BLaER1 (cell line): Measurements from ENCODE around the gene GYPC.

Experiments
- H3K27ac ChIP-seq: shearing (Covaris generic); formaldehyde crosslinking; 2 replicates; pipeline ENCODE4 v1.8.1; 2022
- H3K27me3 ChIP-seq: shearing (Covaris generic); formaldehyde crosslinking; 2 replicates; pipeline ENCODE4 v1.8.1; 2022
- H3K36me3 ChIP-seq: shearing (Covaris generic); formaldehyde crosslinking; 2 replicates; pipeline ENCODE4 v1.8.1; 2022
- H3K4me1 ChIP-seq: shearing (Covaris generic); formaldehyde crosslinking; 2 replicates; pipeline ENCODE4 v1.8.1; 2022
- H3K4me2 ChIP-seq: shearing (Covaris generic); formaldehyde crosslinking; 2 replicates; pipeline ENCODE4 v1.8.1; 2022
- H3K4me3 ChIP-seq: shearing (Covaris generic); formaldehyde crosslinking; 2 replicates; pipeline ENCODE4 v1.8.1; 2022
- H3K9ac ChIP-seq: shearing (Covaris generic); formaldehyde crosslinking; 2 replicates; pipeline ENCODE4 v1.8.1; 2022
- H3K9me3 ChIP-seq: shearing (Covaris generic); formaldehyde crosslinking; 2 replicates; pipeline ENCODE4 v1.8.1; 2022
- H4K20me1 ChIP-seq: shearing (Covaris generic); formaldehyde crosslinking; 2 replicates; pipeline ENCODE4 v1.8.1; 2022
- Cebpa-rat ChIP-seq: shearing (Covaris generic); IDR thresholded peaks from 2 replicates; pipeline ENCODE4 v1.8.1; 2022

The GYPC gene, protein sequence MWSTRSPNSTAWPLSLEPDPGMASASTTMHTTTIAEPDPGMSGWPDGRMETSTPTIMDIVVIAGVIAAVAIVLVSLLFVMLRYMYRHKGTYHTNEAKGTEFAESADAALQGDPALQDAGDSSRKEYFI

DNA sequence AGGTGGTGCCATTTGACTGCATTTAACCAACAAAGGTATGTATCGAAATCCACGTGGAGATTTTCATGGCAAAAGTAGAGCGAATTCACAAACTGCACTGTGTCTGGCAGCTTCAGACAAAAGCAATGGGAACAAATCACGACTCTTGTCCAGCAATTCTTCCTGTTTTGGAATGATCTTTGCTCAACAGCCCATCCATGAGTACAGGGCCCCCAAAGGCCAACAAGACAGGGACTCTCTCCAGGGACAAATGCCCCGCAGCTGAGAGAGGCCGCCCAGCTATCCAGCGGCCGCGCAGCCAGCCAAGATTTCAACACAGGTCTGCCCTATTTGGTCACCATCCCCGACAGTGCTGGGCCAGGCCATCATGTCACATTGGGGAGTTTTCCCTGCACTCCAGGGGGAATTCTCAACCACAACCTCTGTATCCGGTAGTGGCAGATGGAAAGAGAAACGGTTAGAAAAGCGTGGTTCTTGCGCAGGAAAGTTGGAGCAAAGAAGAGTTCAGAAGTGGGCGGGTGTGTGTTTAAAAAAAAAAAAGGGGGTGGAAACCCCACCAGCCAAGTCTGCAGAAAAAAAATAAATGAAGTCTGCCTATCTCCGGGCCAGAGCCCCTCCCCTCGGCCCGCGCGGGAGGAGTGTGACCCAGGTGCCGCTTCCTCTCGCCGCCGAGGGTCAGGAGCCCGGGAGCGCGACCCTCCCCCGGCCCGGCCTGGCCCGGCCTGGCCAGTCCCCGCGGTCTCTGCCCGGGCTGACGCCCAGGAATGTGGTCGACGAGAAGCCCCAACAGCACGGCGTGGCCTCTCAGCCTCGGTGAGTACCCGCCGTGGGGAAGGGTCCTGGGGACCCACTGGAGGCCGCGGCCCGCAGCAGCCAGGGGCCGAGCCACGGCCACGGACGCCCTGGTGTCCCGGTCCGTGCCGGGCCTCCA is at the start of gene GYPC:
Gene GYPC, plus strand, starts transcription at position 659 of the 931 bp plus-strand sequence. Its CDS starts 106 bp downstream, at position 765.
- H3K4me3 ChIP-seq: peak within 1 kb of the TSS; percentile 98
- peaks cover 9% of the 10 kb centered on the region for H3K9me3 ChIP-seq
- TF ChIP-seq Cebpa-rat: peak; percentile 58; the same call in 1 of the 2 replicates
- H3K27ac ChIP-seq: peak within 1 kb of the TSS; percentile 100
- peak within 1 kb of the TSS; percentile 100 for H3K9ac ChIP-seq
- H4K20me1 ChIP-seq: peaks cover 31% of the 10 kb centered on the region
- peak within 1 kb of the TSS; percentile 94 for H3K4me2 ChIP-seq
- peaks cover 17% of the 10 kb centered on the region for H3K36me3 ChIP-seq
- H3K27me3 ChIP-seq: no peaks in the 10 kb centered on the region
- peaks cover 52% of the 10 kb centered on the region for H3K4me1 ChIP-seq

DNA sequence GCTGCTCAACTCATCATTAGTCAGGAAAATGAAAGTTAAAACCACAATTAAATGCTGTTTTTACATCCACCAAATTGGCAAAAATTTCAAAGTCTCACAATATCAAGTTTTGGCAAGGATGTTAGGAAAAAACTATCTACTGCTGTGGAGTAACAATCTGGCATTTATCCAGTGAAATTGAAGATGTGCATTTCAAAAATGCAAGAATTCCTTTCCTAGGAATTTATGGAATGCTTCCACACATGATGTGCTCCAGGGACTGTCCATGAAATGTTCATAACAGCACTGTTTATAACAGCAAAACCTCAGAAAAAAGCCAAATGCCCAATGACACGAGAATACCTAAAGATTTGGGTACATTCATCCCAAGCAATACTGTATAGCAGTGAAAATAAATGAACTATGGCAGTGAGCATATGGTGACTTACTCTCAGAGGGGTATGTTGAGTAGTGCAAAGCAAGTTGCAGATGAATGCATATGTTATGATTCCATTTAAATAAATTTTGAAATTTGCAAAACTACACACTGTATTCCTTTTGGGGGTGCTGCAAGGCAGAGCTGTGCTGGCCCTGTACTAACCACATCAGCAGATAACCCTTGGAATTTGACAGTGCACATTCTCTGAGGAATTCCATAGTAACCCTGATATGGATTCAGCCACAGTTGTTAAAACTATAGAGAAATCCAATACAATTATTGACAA is 41.3 kb upstream of the GYPC start:
- H3K27me3 ChIP-seq: no peaks in the 10 kb centered on the region
- no peaks in the 10 kb centered on the region for H4K20me1 ChIP-seq
- TF ChIP-seq Cebpa-rat: no peak
- no peaks in the 10 kb centered on the region for H3K9me3 ChIP-seq
- no peaks in the 10 kb centered on the region for H3K36me3 ChIP-seq
- no peak overlapping the region for H3K4me2 ChIP-seq
- H3K4me3 ChIP-seq: no peak overlapping the region
- H3K4me1 ChIP-seq: peaks cover 15% of the 10 kb centered on the region
- H3K27ac ChIP-seq: no peak overlapping the region
- H3K9ac ChIP-seq: no peak overlapping the region

DNA sequence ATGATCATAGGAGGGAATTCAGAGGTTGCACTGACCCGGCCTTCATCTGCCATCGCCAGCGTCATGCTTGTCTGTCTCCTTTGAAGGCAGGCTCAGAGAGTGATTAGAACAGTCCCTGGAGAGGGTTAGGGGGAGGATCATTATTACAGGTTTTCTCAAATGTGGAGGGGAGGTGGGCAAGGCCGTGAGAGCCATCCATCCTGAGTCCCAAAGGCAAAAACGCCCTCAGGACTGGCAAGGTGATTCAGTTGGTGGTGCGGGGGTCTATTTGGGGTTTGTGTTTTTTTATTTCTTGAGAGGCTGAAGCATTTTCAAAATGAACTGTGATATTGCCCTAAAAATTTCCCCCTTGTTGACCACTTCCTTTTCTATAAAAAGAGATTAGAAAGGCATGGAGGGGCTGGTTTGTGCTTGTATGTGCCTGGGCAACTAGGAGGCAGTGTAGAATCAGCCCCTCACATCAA is 39.3 kb upstream of the GYPC start:
- H3K27me3 ChIP-seq: no peaks in the 10 kb centered on the region
- peaks cover 15% of the 10 kb centered on the region for H3K4me1 ChIP-seq
- 0 out of 2 replicates have a peak overlapping the region, but pooled peaks have one; percentile 9 for H3K27ac ChIP-seq
- peaks cover 14% of the 10 kb centered on the region for H3K9me3 ChIP-seq
- TF ChIP-seq Cebpa-rat: no peak
- no peaks in the 10 kb centered on the region for H4K20me1 ChIP-seq
- H3K4me2 ChIP-seq: peak overlapping the region; percentile 63
- H3K36me3 ChIP-seq: no peaks in the 10 kb centered on the region
- H3K4me3 ChIP-seq: no peak overlapping the region
- H3K9ac ChIP-seq: no peak overlapping the region

DNA sequence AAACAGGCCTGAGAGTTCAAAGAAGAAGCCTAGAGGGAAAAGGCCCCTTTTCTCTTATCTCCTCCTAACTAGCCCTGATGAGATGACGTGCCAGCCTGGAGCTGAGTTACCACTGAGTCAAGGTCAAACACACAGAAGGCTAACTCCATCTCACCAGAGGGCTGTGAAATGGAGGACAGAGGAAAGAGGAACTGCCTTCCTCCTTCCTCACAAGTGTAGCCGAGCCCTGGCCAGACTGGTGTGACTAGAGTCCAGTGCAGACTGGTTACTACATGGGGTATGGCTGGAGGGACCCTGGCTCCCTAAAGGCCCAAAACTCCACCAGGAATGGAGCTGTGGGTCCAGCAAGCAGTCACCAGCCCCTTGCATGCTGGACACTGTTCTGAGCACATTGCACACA is 35.7 kb upstream of the GYPC start:
- Histone ChIP-seq H3K27me3 (no peaks in the 10 kb centered on the region), H3K4me1 (peaks cover 15% of the 10 kb centered on the region), H3K9ac (no peak overlapping the region), H3K4me3 (no peak overlapping the region), H3K9me3 (peaks cover 27% of the 10 kb centered on the region), H3K4me2 (no peak overlapping the region), H3K27ac (no peak overlapping the region), H4K20me1 (no peaks in the 10 kb centered on the region), H3K36me3 (no peaks in the 10 kb centered on the region)
- no peak for TF ChIP-seq Cebpa-rat

DNA sequence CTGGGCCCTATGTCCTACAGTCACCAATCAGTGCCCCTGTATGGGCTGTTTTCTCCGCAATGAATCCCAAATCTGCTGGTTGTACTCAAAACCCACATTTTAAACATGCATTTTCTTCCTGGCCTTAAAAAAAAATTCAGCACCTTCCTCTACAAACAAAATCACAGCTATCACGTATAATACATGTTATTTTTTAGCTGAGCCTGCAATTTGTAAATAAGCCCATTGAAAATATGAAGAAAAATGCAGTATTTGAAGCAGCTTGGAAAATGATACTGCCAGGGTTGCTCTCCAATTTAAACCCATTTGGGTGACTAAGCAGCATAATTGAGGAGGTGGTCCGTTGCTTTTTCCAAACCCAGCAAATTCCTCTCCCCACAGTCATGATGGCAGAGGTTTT is 33.0 kb upstream of the GYPC start:
- no peak for TF ChIP-seq Cebpa-rat
- no peak overlapping the region for H3K9ac ChIP-seq
- no peaks in the 10 kb centered on the region for H3K36me3 ChIP-seq
- H3K27ac ChIP-seq: no peak overlapping the region
- H3K9me3 ChIP-seq: peaks cover 27% of the 10 kb centered on the region
- no peaks in the 10 kb centered on the region for H3K27me3 ChIP-seq
- H3K4me2 ChIP-seq: no peak overlapping the region
- no peaks in the 10 kb centered on the region for H3K4me1 ChIP-seq
- no peak overlapping the region for H3K4me3 ChIP-seq
- H4K20me1 ChIP-seq: no peaks in the 10 kb centered on the region

DNA sequence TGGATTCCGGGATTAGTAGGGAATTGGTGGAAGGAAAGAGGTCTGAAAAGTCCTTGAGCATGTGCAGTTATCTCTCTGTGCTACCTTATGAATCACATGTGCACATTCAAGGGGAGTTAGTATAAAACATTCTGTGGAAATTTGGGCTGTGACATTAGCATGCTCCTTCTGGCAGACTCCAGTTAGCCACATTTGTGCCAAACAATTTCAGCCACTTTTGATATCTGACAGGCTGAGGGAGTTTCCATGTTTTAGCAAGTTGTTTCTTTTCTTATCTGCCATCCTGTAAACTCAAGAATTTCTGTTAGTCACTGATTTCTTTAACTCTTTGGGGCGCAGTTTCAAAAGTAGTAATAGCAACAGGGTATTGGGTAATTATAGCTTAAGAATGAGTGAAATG is 28.3 kb upstream of the GYPC start:
- no peaks in the 10 kb centered on the region for H3K27me3 ChIP-seq
- H3K9ac ChIP-seq: no peak overlapping the region
- H3K4me1 ChIP-seq: peaks cover 2% of the 10 kb centered on the region
- peaks cover 2% of the 10 kb centered on the region; the same call in 1 of the 2 replicates for H3K9me3 ChIP-seq
- no peaks in the 10 kb centered on the region for H4K20me1 ChIP-seq
- H3K4me3 ChIP-seq: no peak overlapping the region
- no peak for TF ChIP-seq Cebpa-rat
- H3K36me3 ChIP-seq: no peaks in the 10 kb centered on the region
- no peak overlapping the region for H3K27ac ChIP-seq
- H3K4me2 ChIP-seq: no peak overlapping the region

DNA sequence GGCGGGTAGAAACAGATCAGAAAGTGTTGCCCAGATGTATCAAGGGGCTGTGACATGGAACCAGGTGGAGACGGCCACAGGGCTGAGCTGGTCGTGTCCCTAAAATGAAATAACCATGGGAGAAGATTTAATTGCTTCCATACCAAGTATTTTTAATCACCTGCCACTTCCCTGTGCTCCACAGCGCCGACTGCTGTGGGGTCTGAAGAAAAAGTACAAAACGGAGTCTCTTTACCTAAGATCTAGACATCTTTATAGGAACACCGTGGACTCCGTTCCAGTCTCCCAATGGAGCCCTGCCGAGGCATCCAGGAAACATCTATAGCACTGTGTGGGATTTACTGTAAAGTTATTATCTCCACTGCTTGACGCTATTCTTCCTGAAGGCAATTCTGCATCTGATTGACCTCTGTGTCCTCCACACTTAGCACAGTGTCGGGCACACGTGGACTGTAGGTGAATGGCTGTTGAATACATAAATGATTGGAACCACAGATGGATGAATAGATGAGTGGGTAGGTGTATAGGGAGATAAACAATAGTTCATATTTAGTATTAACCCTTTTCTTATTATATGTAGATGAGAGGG is 21.6 kb upstream of the GYPC start:
- H3K4me3 ChIP-seq: no peak overlapping the region
- peaks cover 34% of the 10 kb centered on the region for H3K4me1 ChIP-seq
- no peaks in the 10 kb centered on the region for H4K20me1 ChIP-seq
- H3K9ac ChIP-seq: no peak overlapping the region
- H3K9me3 ChIP-seq: no peaks in the 10 kb centered on the region
- H3K4me2 ChIP-seq: no peak overlapping the region
- H3K36me3 ChIP-seq: no peaks in the 10 kb centered on the region
- no peaks in the 10 kb centered on the region for H3K27me3 ChIP-seq
- H3K27ac ChIP-seq: no peak overlapping the region
- no peak for TF ChIP-seq Cebpa-rat

DNA sequence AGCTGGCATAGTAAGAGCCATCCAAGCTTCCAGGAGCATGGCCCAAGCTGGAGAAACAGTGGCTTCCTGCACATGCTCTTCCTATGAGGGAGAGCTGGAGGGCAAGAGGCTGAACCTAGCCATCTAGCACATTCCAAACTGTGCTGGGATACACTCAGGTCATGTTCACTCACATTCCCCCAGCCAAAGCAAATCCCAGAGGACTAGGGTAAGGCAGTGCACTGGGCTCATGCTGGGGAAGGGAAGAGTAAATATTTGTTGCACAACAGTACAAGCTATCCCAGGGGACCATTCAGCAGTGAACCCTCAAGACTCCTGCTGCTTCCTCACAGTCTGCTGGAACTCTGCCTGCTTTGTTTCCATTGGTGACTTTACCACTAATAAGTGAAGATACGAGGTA is 20.7 kb upstream of the GYPC start:
- H3K27ac ChIP-seq: no peak overlapping the region
- no peaks in the 10 kb centered on the region for H3K9me3 ChIP-seq
- no peak overlapping the region for H3K9ac ChIP-seq
- H3K27me3 ChIP-seq: no peaks in the 10 kb centered on the region
- no peak overlapping the region for H3K4me3 ChIP-seq
- peaks cover 34% of the 10 kb centered on the region for H3K4me1 ChIP-seq
- TF ChIP-seq Cebpa-rat: peak; percentile 89
- no peaks in the 10 kb centered on the region for H3K36me3 ChIP-seq
- H4K20me1 ChIP-seq: no peaks in the 10 kb centered on the region
- H3K4me2 ChIP-seq: peak overlapping the region; percentile 50

DNA sequence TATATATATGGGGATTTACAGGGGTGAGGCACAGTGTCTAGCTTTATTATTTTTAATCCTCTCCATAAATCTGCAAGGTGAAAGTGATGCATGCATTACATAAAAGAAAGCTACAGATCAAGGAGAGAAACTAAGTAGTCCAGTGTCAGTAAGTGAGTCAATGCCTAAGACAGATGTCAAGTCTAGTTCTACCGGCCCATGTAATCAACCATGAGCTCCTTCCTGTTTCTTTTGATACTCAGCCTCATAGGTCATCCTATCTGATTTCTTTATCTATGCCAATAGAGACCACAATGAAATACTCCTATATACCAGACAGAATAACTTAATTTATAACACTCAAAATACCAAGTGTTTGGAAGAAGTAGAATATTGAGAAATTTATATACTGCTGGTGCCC is 20.2 kb upstream of the GYPC start:
- H3K4me3 ChIP-seq: no peak overlapping the region
- H3K4me2 ChIP-seq: 0 out of 2 replicates have a peak overlapping the region, but pooled peaks have one; percentile 32
- H3K9ac ChIP-seq: no peak overlapping the region

More for the DNA sequence above, 20.2 kb upstream of the GYPC start:
- H3K9me3 ChIP-seq: no peaks in the 10 kb centered on the region
- H3K4me1 ChIP-seq: peaks cover 34% of the 10 kb centered on the region
- no peak for TF ChIP-seq Cebpa-rat
- no peaks in the 10 kb centered on the region for H4K20me1 ChIP-seq
- H3K36me3 ChIP-seq: no peaks in the 10 kb centered on the region
- no peak overlapping the region for H3K27ac ChIP-seq
- H3K27me3 ChIP-seq: no peaks in the 10 kb centered on the region
